MM.1S (cell line): ENCODE results near the gene LCN15.

Source experiments
- EZH2 ChIP-seq: fragments of 300-600 bp; sonication (generic); optimal IDR thresholded peaks from 2 replicates; pipeline ENCODE3; 2017; ENCODE audit warnings: low read depth, mild to moderate bottlenecking, antibody characterized with exemption, low read length, mixed read lengths
- EZH2phosphoT487 ChIP-seq: fragments of 300-600 bp; sonication (generic); IDR thresholded peaks from 2 replicates; pipeline ENCODE4 v1.6.1; 2018; ENCODE audit warnings: antibody characterized with exemption, low read length

DNA sequence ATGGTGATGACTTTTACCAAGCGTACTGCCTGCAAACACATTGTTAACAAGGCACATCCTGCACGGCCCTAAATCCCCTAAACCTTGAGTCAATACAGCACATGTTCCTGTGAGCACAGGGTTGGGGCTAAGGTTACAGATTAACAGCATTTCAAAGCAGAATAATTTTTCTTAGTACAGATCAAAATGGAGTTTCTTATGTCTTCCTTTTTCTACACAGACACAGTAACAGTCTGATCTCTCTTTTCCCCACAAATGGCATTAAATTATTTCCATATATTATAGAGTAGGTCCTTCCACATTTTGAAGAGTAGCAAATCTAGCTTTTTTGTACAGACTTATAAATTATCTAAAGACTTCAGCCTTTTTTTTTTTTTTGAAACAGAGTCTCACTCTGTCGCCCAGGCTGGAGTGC, 25.2 kb upstream of the LCN15 start:
- TF ChIP-seq EZH2 (no peak), EZH2phosphoT487 (no peak)
